GM10266 (cell line): ENCODE results near the gene ABR.
A peak's percentile ranks its signal among the peaks of the same experiment; 100 is the strongest.

Experiments
- DNase-seq: peaks from one replicate; pipeline ENCODE4 v3.0.0; 2012; ENCODE audit errors: extremely low spot score
- CTCF ChIP-seq: IDR thresholded peaks from 2 replicates; pipeline ENCODE4 v1.5.1; 2012; ENCODE audit warnings: mild to moderate bottlenecking, low read depth; ENCODE audit not compliant: control insufficient read depth, insufficient read depth; ENCODE audit errors: missing control alignments

ABR gene

GRCh38 chr17:1188812-1189504 lies 9.2 kb upstream of the ABR start:
- no peak for DNase-seq
- no peak for TF ChIP-seq CTCF

- peak; percentile 98 for TF ChIP-seq CTCF
- peak; percentile 79 for DNase-seq
These were observed 7.4 kb upstream of the ABR start for GRCh38 chr17:1186923-1187771.

- DNase-seq: no peak
- no peak for TF ChIP-seq CTCF
These were observed 6.5 kb upstream of the ABR start for GRCh38 chr17:1186214-1186820.

- peak; percentile 82 for DNase-seq
- TF ChIP-seq CTCF: no peak
These were observed 3.5 kb upstream of the ABR start for GRCh38 chr17:1183171-1183873.

GRCh38 chr17:1182811-1183170 lies 3.0 kb upstream of the ABR start:
- TF ChIP-seq CTCF: no peak
- no peak for DNase-seq

- DNase-seq: no peak
- TF ChIP-seq CTCF: no peak
These were observed 2.0 kb upstream of the ABR start for GRCh38 chr17:1181753-1182137.
